OCI-LY3 (cell line): ENCODE data around the gene RASA2.

ENCODE experiments used
- EZH2phosphoT487 ChIP-seq: fragments of 200-600 bp; shearing (Covaris generic); IDR thresholded peaks from 2 replicates; pipeline ENCODE4 v1.6.1; 2018; ENCODE audit warnings: antibody characterized with exemption, mixed run types, low read depth
- TF ChIP-seq, protein P1 (sequence below): fragments of 200-600, 300-600 bp; sonication (generic); IDR thresholded peaks from 2 replicates; pipeline ENCODE4 v1.5.1; 2014; ENCODE audit warnings: antibody characterized with exemption, low read length, low read depth

DNA sequence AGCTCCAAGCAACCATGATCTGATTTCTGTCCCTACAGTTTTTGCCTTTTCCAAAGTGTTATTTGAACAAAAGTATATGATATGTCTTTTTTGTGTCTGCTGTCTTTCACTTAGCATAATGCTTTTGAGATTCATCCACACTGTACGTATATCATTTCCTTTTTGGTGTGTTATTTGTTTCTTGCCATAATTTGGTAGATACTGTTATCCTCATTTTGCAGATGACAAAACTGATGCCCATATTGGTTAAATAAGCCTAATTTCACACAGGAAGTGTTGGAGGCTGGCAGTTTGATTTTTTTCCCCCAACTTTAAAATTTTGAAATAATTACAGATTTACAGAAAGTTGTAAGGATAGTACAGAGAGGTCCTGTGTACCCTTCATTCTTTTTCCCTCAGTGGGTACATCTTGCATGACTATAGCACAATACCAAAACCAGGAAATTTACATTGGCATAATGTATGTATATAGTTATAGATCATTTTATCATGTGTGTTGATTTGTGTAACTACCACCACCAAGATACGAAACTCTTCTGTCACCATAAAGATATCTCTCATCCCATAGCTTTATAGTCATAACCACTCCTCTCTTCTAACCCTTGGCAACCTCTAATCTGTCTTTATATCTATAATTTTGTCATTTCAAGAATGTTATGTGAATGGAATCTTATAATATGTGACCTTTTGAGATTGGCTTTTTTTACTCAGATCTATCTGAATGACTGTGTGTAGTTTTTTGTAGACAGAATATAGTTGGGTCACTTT is 55.6 kb downstream of the RASA2 start:
- TF ChIP-seq, protein P1, sequence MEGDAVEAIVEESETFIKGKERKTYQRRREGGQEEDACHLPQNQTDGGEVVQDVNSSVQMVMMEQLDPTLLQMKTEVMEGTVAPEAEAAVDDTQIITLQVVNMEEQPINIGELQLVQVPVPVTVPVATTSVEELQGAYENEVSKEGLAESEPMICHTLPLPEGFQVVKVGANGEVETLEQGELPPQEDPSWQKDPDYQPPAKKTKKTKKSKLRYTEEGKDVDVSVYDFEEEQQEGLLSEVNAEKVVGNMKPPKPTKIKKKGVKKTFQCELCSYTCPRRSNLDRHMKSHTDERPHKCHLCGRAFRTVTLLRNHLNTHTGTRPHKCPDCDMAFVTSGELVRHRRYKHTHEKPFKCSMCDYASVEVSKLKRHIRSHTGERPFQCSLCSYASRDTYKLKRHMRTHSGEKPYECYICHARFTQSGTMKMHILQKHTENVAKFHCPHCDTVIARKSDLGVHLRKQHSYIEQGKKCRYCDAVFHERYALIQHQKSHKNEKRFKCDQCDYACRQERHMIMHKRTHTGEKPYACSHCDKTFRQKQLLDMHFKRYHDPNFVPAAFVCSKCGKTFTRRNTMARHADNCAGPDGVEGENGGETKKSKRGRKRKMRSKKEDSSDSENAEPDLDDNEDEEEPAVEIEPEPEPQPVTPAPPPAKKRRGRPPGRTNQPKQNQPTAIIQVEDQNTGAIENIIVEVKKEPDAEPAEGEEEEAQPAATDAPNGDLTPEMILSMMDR = no peak
- TF ChIP-seq EZH2phosphoT487 = no peak
